Dermis blood vessel endothelial cell (primary cell): ENCODE results near the gene CCNK. TPM values are rescaled to one million over a fixed set of nuclear protein-coding genes. Genes with fewer than 3 reads are reported as not detected.

Experiments
- DNase-seq: peaks from one replicate; pipeline ENCODE4 v3.0.0; 2010
- total RNA-seq: library from RNA; depleted of rRNA; stranded (reverse); fragments of >200 nt; gene quantifications from 2 replicates; pipeline ENCODE4 v1.2.3, GENCODE V29; 2014

Gene CCNK
- total RNA-seq, 1 donor from 2014 or later = 25.7 TPM

- DNase-seq = peak; percentile 27
Observed at GRCh38 chr14:99467336-99468078, 13.7 kb upstream of the CCNK start.

DNA sequence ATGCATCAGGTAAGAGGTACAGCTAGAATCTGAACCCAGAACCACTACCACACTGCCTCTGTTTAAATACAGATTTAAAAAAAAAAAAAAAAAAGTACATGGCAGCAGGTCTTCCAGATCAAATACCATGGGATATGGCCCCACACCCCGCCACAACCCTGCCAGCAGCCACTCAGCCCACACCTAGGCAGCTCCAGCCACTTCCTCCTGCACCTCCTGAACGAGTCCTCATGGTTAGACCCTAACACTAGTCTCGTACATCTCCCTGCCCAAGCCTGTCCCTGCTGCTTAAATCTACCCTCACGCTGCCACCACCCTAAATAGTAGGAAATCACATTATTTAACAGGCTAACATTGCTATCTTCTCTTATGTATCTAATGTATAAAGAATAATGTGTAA lies 13.1 kb upstream of the CCNK start:
- no peak for DNase-seq

DNA sequence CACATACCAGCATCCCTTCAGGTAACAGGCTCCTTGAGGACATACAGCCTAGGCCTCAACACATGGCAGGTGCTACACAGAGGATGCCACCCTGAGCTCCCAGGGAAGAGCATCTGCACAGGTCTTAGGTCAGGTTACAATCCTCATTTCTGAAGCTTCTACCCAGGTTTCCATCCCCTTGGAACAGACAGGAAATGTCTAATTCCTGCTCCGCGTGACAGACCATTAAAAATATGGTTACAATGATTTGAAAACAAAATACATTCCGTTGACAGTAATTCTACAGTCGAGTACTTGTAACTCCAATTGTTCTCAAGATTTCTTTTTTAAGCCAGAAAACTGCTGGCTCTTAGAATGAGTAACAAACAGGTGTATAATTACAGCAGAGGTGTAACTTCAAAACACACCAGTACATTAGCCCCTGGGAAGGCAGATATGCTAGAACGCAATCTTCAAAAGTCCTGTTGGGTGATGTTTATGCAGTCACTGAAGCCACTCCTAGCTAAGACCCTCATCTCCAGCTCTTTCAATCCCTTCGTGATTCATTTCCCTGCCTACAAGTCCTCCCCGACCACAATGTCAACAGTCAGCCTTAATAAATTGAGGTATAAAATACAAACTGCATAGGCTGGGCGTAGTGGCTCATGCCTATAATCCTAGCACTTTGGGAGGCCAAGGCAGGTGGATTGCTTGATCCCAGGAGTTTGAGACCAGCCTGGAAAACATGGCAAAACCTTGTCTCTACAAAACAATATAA lies 12.2 kb upstream of the CCNK start:
- DNase-seq = peak; percentile 74

- no peak for DNase-seq
Observed at GRCh38 chr14:99471731-99472130, 9.5 kb upstream of the CCNK start.

GRCh38 chr14:99472937-99473336 lies 8.3 kb upstream of the CCNK start:
- DNase-seq = no peak

DNA sequence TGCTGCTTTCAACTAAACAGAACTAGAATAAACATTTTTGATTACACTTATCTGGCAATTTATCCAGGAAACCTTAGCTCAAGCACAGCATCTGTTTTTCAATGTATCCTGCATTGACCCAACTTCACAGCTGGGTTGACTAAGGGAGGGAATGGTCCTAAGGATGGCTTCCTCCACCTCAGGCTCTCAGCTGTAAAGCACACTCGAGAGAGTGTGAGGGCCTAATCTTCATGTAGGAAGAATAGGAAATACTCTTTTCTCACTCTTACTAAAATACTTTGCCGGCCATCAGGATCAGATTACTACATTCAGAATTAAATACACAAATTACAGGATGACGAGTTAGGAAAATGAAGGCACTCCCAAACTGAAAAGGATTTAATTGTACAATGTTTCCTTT lies 7.8 kb upstream of the CCNK start:
- no peak for DNase-seq

DNA sequence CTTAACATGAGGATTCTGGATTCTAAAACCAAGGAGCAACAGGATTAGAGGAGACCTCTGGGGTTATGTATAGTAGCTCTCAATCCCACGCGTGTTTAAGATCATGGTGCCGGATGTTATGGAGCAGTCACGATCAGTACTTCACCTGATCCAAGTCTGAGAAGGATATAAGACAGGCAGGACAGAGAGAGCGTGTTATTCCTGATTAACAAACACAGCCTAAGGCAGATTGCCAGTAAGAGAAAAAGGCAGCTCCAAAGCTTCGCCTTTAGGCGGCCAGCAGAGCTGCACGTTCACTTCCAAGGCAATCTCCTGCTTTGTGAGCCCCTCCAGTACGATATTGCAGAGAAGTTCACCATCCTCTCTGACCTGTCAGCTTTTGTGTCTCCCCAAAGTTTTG lies 6.0 kb upstream of the CCNK start:
- no peak for DNase-seq

DNA sequence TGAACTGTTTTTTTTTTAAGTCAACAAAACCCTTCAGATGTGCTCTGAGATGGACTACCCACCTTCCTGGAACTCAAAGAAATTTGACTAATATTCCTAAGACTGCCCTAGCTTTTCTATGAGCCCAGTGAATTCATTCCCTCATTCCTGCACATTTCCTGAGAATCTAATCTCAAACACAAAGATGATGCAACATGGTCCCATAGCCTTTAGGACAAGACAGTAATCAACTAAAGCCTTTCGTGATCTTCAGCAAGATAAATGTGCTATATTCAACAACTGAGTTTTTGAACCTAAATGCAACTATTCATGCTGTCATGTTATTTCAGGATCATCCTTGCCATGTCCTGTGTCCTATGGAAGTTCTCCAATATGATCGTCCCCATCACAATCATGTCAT lies 5.5 kb upstream of the CCNK start:
- no peak for DNase-seq

DNA sequence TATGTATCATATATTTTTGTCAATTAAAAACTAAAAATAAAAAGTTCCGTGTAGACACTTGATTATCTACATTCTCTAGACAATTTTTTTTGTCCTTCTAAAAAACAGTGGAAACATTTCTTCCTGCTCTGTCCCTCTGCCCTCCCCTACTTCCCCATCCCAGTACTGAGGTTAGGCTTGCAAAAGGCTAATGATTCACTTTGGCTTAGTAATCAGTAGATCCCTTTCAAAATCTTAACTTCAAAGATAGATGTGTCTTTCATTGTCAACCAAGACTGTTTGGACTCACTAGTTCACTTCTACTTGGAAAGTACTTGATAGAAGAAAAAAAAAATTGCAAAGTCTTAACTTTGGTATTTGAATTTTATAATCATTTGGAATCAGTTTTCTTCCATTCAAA lies 4.3 kb upstream of the CCNK start:
- DNase-seq = no peak

DNA sequence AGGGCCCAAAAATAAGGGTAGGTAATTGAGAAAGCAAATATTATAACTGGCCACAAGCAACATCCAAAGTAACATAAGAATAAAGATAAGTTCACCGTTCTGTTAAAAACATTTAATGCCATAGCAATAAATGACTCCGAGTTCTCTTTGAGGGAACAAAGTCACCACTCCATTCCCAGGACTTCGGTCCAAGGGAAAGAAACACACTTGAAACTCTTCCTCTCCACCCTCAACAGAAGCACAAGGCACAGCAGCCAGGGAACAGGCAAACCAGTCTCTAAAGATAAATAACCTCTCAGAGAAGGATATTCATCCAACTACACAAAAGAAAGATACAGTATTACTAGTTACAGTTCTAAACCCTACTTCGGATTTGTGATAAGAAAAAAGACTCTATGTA lies 3.1 kb upstream of the CCNK start:
- DNase-seq = no peak

- DNase-seq = no peak
Observed at GRCh38 chr14:99479160-99479905, 1.9 kb upstream of the CCNK start.

DNA sequence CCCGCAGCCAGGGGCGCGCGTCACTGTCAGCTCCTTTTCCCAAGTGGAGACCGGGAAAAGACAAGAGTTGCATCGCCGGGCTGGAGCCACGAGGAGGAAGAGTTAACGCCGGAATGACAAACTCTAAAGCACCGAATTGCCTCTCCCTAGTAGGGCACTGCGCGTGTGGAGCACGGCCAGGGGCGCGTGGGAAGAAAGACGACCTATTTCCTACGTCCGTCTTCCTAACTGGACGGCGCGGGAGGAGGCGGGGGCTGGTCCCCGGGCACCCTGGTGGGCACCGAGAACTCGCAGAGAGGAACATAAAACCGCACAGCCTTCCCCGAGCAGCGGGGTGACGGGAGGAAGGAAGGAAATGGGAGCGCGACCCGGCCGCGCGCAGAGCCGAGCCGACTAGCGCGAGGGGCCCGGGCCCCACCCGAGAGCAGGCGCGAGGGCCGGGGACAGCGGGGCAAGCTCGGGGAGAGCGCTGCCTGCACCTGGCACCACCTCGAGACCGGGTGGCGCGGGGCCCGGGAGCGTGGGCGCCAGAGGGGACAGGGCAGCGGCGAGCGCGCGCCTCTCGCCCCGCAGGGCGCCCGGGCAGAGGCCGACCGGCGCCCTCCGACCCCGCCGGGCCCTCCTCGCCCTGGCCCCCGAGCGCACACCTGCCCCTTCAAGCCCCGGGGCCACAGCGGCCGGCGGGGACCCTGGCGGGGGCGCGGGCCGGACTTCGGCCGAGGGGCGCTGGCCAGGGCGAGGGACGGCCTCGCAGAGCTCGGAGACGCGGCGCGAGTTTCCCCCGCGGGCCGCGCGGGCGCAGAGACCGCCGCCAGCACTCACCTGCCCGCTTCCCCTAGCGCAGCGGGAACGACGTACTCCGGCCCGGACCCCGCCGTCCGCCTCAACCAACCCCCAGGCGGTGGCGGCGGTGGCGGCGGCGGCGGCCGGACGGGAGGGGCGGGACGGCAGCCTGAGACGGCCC lies 1.0 kb upstream of the CCNK start, which contains the start of gene SETD3:
SETD3 (minus strand) TSS at position 954 of the 964 bp plus-strand sequence. CDS start 15,054 bp downstream, outside the sequence.
- peak; percentile 69 for DNase-seq

DNA sequence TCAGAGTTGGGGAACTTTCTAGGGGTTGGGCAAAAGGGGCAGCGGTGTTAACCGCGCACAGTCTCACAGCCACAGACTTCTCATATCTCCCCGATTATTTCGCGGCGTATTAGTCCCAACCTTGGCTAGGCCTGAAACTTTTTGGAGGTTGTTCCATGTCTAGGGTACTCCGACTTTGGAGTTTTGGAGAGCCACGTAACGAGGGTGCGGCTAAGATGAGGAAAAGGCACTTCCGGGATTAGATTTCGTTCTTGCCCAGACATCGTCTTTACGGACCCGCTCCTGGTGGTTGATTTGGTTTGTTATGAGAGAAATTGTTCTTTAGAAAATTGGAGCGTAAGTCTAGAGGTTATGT lies 513 bp downstream of the CCNK start:
- peak; percentile 45 for DNase-seq

DNA sequence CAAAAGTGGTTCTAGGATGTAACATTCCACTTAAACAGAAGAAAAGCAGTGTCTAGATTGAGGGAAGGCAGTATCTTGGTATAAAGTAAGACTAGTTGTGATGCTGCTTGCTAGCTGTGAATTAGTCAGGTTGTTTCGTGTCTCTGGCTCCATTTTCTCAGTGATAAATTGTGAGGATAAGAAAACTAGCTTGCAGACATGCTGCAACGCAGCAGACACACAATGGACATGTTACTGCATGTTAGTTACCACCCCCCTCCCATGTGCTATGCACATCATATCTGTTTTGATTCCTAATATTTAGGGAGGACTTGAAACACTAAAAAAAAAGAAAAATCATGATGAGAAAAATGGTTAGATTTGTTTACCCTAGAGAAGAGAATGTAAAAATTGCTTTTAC lies 2.9 kb downstream of the CCNK start:
- no peak for DNase-seq

- DNase-seq = no peak
Observed at GRCh38 chr14:99497341-99497740, 16.1 kb downstream of the CCNK start.

DNA sequence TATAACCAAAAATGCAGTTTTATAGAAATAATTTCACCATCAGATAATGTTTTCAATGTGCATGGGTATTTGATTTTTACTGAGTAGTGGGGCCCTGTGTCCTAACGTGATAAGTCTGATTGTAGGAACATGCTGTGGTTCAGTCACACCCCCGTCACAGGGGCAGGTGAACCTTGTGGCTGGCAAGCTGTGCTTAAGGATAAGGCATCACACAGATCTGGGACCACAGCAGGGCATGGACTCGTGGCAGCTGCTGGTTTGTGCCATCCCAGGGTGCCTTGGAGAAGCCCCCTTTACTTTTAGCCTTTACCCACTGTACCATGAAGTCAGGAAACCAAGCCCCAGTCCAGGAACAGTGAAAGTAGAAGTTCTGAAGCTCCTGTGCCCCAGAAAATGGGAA lies 16.7 kb downstream of the CCNK start:
- DNase-seq = no peak

- DNase-seq = no peak
Observed at GRCh38 chr14:99502989-99503421, 21.8 kb downstream of the CCNK start.

DNA sequence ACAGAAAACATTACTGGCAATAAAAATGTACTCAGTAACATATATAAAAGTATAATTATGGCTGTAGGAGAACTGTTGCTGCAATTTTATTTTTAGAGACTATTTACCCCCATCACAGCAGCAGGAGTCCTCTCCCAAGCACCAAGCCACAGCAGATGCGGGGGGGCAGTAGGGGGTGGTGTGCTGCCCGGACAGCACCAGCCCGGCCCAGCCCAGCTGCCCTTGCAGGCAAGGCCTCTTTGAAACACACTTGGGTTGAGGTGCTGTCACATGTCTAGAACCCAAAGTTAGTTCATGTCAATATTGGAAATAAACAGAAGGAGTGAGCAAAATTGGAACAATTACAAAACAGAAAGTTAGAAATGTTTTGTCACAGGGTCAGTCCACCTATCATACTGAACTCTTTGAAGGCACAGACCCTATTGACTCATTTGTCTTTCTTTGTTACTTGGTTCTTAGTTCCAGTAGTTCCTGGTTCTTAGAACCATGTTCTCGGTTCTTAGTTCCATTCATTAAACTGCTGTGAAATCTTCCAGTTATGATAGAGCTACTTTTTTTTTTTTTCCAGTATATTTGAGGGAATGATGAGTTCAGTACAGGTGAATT lies 22.7 kb downstream of the CCNK start:
- DNase-seq = no peak

DNA sequence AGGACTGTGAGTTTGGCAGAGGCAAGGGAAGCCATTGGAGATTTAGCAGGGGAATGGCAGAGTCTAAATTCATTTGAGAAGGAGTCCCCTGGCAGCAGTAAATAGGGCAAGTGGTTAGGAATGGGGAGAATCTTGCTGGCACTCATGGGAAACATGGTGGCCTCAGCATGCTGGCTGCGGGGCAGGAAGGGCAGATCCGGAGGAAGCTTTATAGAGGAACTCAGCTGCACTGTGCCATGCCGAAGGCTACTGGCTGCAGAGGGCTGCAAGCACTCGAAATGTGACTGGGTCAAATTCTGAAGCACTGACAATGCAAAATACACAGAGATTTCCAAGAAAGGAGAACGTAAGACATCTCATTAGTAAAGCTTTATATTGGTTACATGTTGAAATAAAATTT lies 23.9 kb downstream of the CCNK start:
- peak; percentile 56 for DNase-seq

- peak; percentile 38 for DNase-seq
Observed at GRCh38 chr14:99506276-99506675, 25.1 kb downstream of the CCNK start.

DNA sequence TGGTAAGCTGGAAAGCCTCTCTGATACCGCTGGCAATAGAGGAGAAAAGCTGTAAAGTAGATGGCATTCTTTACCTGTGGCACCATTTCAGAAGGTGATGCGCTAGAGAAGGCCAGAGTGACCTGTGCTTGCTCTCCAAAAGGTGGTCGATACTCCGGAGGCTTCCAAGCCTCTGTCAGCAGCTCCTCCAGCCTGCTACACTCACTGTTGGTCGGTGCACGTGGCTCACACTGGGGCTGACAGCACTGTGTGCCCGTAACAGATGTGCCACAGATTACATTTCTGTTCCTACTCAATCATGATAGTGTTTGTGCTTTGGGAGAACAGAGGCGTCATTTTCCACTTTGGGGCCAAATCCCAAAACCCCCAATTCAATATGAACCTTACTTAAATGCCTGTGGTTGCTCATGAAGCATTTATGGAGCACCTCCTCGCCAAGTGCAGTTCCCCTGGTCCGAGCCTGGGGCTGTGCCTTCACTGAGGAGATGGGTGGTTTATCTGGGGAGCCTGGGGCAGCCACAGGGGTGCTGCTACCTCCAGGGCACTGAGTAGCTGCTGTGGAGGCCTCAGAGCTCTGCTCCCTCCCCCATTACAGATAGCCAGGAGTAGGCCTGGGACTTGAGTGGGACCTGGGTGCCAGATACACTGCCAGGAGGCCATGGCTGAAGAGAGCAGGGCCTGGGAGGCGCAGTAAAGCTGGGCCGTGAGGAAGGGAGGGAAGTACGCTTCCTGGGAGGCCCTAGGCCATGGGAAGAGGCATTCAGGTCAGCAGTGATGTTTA lies 26.8 kb downstream of the CCNK start:
- no peak for DNase-seq
